Activated CD8-positive, alpha-beta memory T cell treated with anti-CD3 and anti-CD28 coated beads, Interleukin-2, amount 50 U/mL, for 1 hour (primary cell): ENCODE data around the gene CEP295NL.
"Not testable (repeated sequence)": the region's sequence is repeated elsewhere in the genome, so short reads cannot be mapped to it uniquely, and the experiment has no call there.

Source experiments
- DNase-seq: peaks from one replicate; pipeline ENCODE4 v3.0.0-alpha.2; 2020; ENCODE audit errors: extremely low read depth

The CEP295NL gene

DNA sequence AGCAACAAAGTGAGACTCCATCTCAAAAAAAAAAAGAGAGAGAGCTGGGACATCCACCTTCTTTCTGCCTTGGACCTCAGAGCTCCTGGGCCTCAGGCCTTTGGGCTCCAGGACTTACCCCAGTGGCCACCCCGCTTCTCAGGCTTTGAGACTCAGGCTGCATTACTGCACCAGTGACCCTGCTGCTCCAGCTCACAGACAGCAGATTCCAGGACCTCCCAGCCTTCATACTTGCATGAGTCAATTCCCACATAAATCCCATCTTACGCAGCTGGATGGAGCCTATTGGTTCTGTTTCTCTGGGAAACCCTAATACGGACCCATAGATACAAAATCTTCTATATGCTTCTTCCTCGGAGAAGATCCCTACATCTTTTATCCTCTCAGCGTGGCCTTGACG lies 2.1 kb upstream of the CEP295NL start:
- DNase-seq = no peak

GRCh38 chr17:78904371-78904770 lies 1.4 kb upstream of the CEP295NL start:
- no peak for DNase-seq

GRCh38 chr17:78902231-78902630 lies 770 bp downstream of the CEP295NL start:
- DNase-seq = not testable (repeated sequence)

GRCh38 chr17:78901806-78902205 lies 1.2 kb downstream of the CEP295NL start:
- no peak for DNase-seq

DNA sequence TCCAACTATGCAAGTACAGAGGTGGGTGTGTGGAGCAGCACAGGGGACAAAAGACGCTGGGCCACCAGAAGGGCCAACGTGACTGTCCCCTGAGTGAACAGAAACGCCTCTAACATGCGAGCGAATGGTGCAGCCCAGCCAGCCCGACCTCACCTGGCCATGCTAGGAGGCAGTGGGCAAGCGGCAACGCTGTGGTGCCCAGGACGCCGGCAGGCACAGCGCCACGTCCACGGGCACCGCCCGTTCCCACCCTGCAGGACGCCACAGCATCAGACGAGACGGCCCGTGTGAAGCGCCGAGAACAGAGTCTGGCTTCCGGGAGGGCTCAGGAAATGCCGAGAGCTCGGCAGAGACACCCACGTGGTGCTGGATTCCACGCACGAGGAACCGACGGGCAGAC lies 2.2 kb downstream of the CEP295NL start:
- no peak for DNase-seq

DNA sequence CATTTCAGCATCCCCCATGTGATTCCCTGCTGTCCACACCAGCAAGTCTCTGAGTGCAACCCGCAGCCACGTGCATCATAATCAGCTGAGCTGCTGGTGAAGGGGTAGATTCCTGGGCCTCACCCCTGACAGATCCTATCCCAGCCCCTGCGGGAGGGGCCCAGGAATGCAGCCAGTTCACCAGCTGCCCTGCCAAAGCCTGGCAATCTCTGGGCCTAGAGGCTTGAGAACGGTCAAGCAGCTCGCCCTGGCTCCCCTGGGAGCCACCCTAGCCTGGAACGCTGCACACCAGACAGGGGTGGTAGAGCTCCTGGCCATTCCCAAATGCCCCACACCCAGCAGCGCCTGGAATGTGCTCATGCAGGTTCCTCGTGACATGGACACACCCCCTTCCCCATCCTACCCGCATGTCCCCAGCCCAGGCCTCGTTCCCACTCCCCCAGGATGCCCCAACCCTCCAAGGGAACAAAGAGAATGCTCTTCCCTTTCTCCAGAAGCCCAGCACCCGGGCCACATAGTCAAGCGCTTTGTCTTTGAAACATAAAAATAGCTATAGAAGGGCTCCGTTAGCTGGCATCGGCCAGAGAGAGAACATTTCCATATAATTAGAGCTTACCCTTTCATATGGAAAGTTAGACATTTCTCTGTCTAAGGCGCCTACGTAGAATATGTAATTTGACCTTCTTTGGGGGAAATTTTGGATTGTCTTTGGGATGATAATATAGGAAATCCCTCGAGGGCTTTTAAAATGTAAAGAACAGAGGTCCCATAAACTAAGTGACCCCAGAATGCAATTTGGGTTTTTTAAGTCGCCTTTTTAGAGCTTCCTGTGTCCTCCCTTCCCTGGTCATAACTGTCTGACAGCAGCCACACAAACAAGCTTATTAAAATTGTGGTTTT lies 3.4 kb downstream of the CEP295NL start:
- DNase-seq = no peak

- no peak for DNase-seq
Observed at GRCh38 chr17:78898947-78899346, 4.1 kb downstream of the CEP295NL start.

DNA sequence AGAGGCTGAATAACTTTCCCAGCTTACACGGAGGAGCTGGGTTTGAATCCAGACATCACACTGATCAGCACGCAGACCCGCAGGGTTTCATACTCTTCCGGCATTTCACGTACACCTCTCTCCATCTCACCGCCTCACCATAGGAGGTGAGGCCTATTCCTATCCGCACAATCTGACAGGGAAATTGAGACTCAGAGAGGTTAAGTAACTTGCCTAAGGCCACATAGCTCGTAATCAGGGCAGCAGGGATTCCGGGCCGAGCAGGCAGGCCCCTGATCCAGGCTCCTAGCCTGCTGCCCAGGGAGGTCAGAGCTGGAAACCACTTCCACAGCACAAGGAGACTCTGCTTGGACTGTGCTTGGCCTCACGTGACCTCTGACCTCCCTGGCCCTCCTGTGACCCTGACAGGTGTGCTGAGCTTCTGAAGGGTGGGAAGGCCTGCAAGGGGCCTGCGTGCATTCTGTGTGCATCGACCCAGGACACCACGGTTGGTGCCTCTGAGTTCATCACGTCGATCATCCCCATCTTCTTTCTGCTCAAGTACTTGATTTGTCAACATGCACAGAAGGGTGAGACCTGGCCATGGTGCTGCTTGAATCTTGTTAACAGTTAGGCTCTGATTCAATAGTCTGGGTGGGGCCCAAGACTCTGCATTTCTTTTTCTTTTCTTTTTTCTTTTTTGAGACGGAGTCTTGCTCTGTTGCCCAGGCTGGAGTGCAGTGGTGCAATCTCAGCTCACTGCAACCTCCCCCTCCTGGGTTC lies 4.7 kb downstream of the CEP295NL start:
- DNase-seq = no peak

DNA sequence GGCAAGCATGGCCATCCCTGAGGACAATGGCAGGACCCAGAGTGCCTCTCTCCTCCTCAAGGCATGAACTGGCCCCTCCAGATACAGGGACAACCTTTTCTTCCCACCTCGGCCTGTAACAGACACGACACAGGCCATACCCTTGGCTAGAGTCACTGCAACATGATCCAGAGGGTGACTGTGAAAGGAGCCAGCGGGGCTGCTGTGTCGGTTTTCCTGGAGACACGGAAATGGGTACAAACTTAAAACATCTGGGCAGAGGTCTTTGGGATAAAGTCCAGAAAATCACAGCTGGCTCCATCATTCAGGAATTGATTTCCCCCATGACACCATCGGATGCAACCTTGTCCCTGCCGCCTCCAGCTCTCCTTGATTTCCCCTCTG lies 5.3 kb downstream of the CEP295NL start:
- DNase-seq = no peak

GRCh38 chr17:78896834-78897663 lies 6.0 kb downstream of the CEP295NL start:
- no peak for DNase-seq

DNA sequence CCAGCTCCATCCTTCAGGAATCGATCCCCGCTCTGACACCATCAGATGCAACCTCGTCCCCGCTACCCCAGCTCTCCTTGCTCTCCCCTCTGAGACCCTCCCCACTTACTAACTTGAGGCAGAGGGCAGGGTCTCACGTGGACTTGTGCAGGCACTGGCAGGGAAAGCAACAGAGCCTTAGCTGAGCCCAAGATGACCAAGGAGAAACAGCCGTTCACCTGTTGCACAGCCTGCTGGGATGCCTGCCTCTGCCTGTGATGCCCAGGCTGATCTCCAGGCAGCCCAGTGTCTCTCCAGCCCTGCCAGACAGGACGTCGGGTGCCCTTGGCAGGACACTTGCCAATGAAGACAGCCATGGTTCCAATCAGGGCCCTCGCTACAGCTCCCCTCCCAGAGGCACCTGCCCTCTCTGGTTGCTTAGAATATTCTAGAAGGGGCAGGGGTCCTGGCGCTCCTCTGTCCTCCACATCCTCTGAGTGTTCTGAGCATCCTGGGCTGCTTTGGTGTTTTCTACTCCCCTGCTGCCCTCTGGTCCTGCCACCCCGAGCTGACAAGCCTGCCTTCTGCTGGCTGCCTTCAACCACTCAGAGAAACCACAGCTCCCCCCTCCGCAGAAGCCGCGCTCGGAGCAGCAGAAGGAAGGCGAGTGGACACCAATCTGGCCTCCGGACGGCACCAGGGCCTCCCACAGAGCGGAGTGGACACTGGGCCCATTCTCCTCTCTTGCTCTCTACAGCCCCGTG lies 6.7 kb downstream of the CEP295NL start:
- no peak for DNase-seq

GRCh38 chr17:78895322-78895721 lies 7.7 kb downstream of the CEP295NL start:
- DNase-seq = no peak

DNA sequence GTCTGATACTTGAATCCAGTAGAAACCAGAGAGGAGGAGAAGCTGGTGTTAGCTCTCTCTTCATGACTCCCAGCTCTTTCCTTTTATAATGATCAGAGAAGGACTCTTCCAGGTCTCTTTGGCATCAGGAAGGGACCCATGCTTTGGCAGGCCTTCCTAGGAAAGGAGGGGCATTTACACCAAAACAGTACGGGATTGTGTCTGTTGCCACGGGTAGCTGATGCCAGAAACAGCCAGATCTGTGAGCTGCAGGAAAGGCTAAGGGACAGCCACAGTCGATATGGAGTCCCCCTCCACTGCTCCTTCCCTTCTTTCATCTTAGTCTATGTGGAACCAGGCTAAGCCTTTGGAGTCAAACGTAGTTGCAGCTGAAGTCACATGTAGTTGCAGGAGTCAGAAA lies 9.3 kb downstream of the CEP295NL start:
- no peak for DNase-seq

GRCh38 chr17:78892936-78893379 lies 10.0 kb downstream of the CEP295NL start:
- no peak for DNase-seq

GRCh38 chr17:78892520-78892919 lies 10.5 kb downstream of the CEP295NL start:
- DNase-seq = no peak

GRCh38 chr17:78892062-78892456 lies 10.9 kb downstream of the CEP295NL start:
- no peak for DNase-seq

GRCh38 chr17:78891406-78892061 lies 11.5 kb downstream of the CEP295NL start:
- DNase-seq = no peak

GRCh38 chr17:78890498-78890897 lies 12.5 kb downstream of the CEP295NL start:
- DNase-seq = no peak

DNA sequence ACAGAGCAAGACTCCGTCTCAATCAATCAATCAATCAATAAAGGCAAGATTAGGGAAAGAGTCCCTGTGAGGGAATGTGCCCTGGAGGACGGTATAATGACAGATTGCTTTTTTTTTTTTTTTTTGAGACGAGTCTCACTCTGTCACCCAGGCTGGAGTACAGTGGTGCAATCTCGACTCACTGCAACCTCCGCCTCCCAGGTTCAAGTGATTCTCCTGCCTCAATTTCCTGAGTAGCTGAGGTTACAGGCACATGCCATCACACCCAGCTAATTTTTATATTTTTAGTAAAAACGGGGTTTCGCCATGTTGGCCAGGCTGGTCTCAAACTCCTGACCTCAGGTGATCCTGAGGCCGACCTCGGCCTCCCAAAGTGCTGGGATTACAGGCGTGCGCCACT lies 12.9 kb downstream of the CEP295NL start:
- DNase-seq = not testable (repeated sequence)

GRCh38 chr17:78889531-78889930 lies 13.5 kb downstream of the CEP295NL start:
- no peak for DNase-seq
